ENCODE measurements around the gene LGI2. TPM values are rescaled to one million over a fixed set of nuclear protein-coding genes. Genes with fewer than 3 reads are reported as not detected.
A peak's percentile ranks its signal among the peaks of the same experiment; 100 is the strongest.

The LGI2 gene
- polyA plus RNA-seq, 1 donor from 2014 or later: 10.3 TPM

DNA sequence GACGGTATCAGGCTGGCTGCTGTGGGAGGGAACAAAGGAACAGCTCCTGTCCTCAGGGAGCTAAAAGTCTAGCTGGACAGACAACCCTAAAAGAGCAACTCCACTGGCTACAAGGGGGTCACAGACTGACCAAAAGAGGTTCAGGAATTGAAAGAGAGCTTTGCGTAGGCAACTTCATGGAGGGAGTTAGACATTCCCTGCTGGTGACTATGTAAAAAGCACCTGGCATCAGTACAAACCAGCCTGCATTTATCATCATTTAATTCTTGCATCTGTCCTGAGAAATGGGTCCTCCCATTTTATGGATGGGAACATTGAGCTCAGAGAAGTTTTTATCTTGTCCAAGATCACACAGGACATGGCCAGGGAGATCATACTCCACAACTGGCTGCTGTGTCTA lies 1.4 kb upstream of the LGI2 start:
- TF ChIP-seq REST (IDR thresholded peaks at IDR 0.05; ENCODE audit: borderline replicate concordance) (no peak), TAF1 (IDR thresholded peaks at IDR 0.05; ENCODE audit: low read depth) (no peak), RAD21 (conservative IDR thresholded peaks at IDR 0.05) (no peak), MXI1 (conservative IDR thresholded peaks at IDR 0.05; ENCODE audit: poor library complexity, severe bottlenecking) (no peak), SMC3 (conservative IDR thresholded peaks at IDR 0.05; ENCODE audit: poor library complexity) (no peak), POLR2AphosphoS5 (IDR thresholded peaks at IDR 0.05) (no peak), EP300 (conservative IDR thresholded peaks at IDR 0.05; ENCODE audit: poor library complexity, severe bottlenecking) (no peak)
- Histone ChIP-seq H3F3A (ENCODE audit: insufficient read depth, low read length, poor library complexity, severe bottlenecking) (no peaks in the 10 kb centered on the region), H3K4me2 (ENCODE audit: low read length) (no peak overlapping the region), H3K27me3 (ENCODE audit: insufficient read depth, low read depth, low read length) (peaks cover 7% of the 10 kb centered on the region), H3K36me3 (ENCODE audit: insufficient read depth, low read length) (no peaks in the 10 kb centered on the region), H3K9me2 (ENCODE audit: insufficient read depth, low read length) (no peaks in the 10 kb centered on the region), H3K9ac (ENCODE audit: low read length) (no peak overlapping the region), H3K9me3 (ENCODE audit: low read length) (no peaks in the 10 kb centered on the region), H3K4me3 (ENCODE audit: low read length) (no peak overlapping the region), H3K79me2 (replicated peaks; ENCODE audit: insufficient read depth, low read length) (no peaks in the 10 kb centered on the region), H4K20me1 (ENCODE audit: insufficient read depth) (no peaks in the 10 kb centered on the region), H3K27ac (ENCODE audit: low read length) (no peak overlapping the region), H2AFZ (ENCODE audit: low read depth, low read length) (no peak overlapping the region)

DNA sequence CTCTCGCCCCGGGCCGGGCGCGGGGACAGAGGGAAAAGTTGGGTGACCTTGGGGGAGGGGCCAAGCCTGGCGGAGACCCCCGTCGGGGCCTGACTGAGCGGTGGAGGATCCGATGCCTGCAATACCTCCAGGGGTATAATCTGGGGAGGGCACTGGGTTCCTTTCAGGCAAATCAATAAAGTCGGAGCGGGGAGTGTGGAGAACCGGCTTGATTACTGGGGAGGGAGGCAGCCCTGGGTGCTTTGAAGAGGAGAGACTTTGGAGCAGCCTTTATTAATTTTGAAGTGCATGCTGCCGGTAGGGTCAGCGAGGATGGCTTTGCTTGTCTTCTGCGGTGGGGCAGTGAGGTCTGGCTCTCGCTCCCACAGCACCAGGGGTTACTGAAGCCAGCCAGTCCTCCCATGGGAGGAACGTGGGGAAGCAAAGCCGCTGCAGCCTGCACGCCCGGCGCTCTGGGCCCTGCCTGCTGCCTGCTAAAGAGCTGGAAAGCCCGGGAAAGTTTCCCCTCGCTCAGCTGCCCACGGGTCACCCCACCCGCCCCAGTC lies 403 bp upstream of the LGI2 start:
- Histone ChIP-seq H3K79me2 (replicated peaks; ENCODE audit: insufficient read depth, low read length) (no peaks in the 10 kb centered on the region), H2AFZ (ENCODE audit: low read depth, low read length) (peak overlapping the region; percentile 21), H3K9me2 (ENCODE audit: insufficient read depth, low read length) (no peaks in the 10 kb centered on the region), H3F3A (ENCODE audit: insufficient read depth, low read length, poor library complexity, severe bottlenecking) (no peaks in the 10 kb centered on the region), H4K20me1 (ENCODE audit: insufficient read depth) (no peaks in the 10 kb centered on the region), H3K9ac (ENCODE audit: low read length) (peak overlapping the region; percentile 75), H3K4me3 (ENCODE audit: low read length) (peak overlapping the region; percentile 61), H3K27ac (ENCODE audit: low read length) (no peak overlapping the region), H3K4me2 (ENCODE audit: low read length) (no peak overlapping the region), H3K27me3 (ENCODE audit: insufficient read depth, low read depth, low read length) (peaks cover 7% of the 10 kb centered on the region), H3K9me3 (ENCODE audit: low read length) (no peaks in the 10 kb centered on the region), H3K36me3 (ENCODE audit: insufficient read depth, low read length) (no peaks in the 10 kb centered on the region)
- TF ChIP-seq RAD21 (conservative IDR thresholded peaks at IDR 0.05) (no peak), MXI1 (conservative IDR thresholded peaks at IDR 0.05; ENCODE audit: poor library complexity, severe bottlenecking) (no peak), EP300 (conservative IDR thresholded peaks at IDR 0.05; ENCODE audit: poor library complexity, severe bottlenecking) (no peak), EZH2 (IDR thresholded peaks at IDR 0.05; ENCODE audit: borderline replicate concordance, insufficient read depth, low read length, poor library complexity, severe bottlenecking) (no peak)

- no peaks in the 10 kb centered on the region for H3K9me2 ChIP-seq (ENCODE audit: insufficient read depth, low read length)
- H3K4me3 ChIP-seq (ENCODE audit: low read length): peak overlapping the region; percentile 88
- TF ChIP-seq EZH2 (IDR thresholded peaks at IDR 0.05; ENCODE audit: borderline replicate concordance, insufficient read depth, low read length, poor library complexity, severe bottlenecking) (no peak), REST (IDR thresholded peaks at IDR 0.05; ENCODE audit: borderline replicate concordance) (no peak)
- peak overlapping the region; percentile 86 for H3K4me2 ChIP-seq (ENCODE audit: low read length)
- peaks cover 7% of the 10 kb centered on the region for H3K27me3 ChIP-seq (ENCODE audit: insufficient read depth, low read depth, low read length)
- no peaks in the 10 kb centered on the region for H3K79me2 ChIP-seq (replicated peaks; ENCODE audit: insufficient read depth, low read length)
- no peaks in the 10 kb centered on the region for H3K36me3 ChIP-seq (ENCODE audit: insufficient read depth, low read length)
- peak overlapping the region; percentile 33 for H2AFZ ChIP-seq (ENCODE audit: low read depth, low read length)
- H3K9ac ChIP-seq (ENCODE audit: low read length): peak overlapping the region; percentile 75
- no peaks in the 10 kb centered on the region for H3F3A ChIP-seq (ENCODE audit: insufficient read depth, low read length, poor library complexity, severe bottlenecking)
- H3K27ac ChIP-seq (ENCODE audit: low read length): peak overlapping the region; percentile 15
- no peaks in the 10 kb centered on the region for H3K9me3 ChIP-seq (ENCODE audit: low read length)
- no peaks in the 10 kb centered on the region for H4K20me1 ChIP-seq (ENCODE audit: insufficient read depth)
These were observed 1.1 kb downstream of the LGI2 start for GRCh38 chr4:25029479-25030276.

All from neural cell (in vitro differentiated cells).